Left renal pelvis (tissue), 4 donors: ENCODE results near the gene NUP62. TPM values are rescaled to one million over a fixed set of nuclear protein-coding genes. Genes with fewer than 3 reads are reported as not detected.
"Not testable (repeated sequence)": the region's sequence is repeated elsewhere in the genome, so short reads cannot be mapped to it uniquely, and the experiment has no call there.

Experiments
- DNase-seq, 4 donors: peaks; one replicate each; pipeline ENCODE4 v3.0.0-alpha.2; 2013; ENCODE audit warnings: low read depth in 4 of 4, low spot score in 3 of 4
- polyA plus RNA-seq, 4 donors: library from polyadenylated mRNA; unstranded; fragments of 120-200 nt; gene quantifications; one replicate each; pipeline ENCODE4 v1.2.1, GENCODE V29; 2013; ENCODE audit not compliant: insufficient read length in 4 of 4

The NUP62 gene
- polyA plus RNA-seq, 4 donors = 59.6 to 72.0 (median 61.1) TPM

- no peak for DNase-seq
Observed at GRCh38 chr19:49927526-49928264, 1.6 kb downstream of the NUP62 start.

- DNase-seq = no peak
Observed at GRCh38 chr19:49926515-49926914, 2.8 kb downstream of the NUP62 start.

- DNase-seq = no peak
Observed at GRCh38 chr19:49925486-49925885, 3.8 kb downstream of the NUP62 start.

- not testable (repeated sequence) for DNase-seq
Observed at GRCh38 chr19:49924881-49925210, 4.5 kb downstream of the NUP62 start.

- DNase-seq = no peak
Observed at GRCh38 chr19:49924004-49924880, 5.1 kb downstream of the NUP62 start.

GRCh38 chr19:49923055-49924003 lies 6.0 kb downstream of the NUP62 start:
- DNase-seq = no peak

- no peak for DNase-seq
Observed at GRCh38 chr19:49921871-49922795, 7.2 kb downstream of the NUP62 start.

- no peak for DNase-seq
Observed at GRCh38 chr19:49920624-49921363, 8.5 kb downstream of the NUP62 start.

- DNase-seq = no peak
Observed at GRCh38 chr19:49918089-49918488, 11.2 kb downstream of the NUP62 start.

- no peak for DNase-seq
Observed at GRCh38 chr19:49916839-49917733, 12.2 kb downstream of the NUP62 start.

- no peak for DNase-seq
Observed at GRCh38 chr19:49915271-49915670, 14.0 kb downstream of the NUP62 start.

GRCh38 chr19:49913720-49914119 lies 15.6 kb downstream of the NUP62 start:
- DNase-seq = no peak

GRCh38 chr19:49912965-49913685 lies 16.2 kb downstream of the NUP62 start:
- DNase-seq = no peak

GRCh38 chr19:49911381-49912145 lies 17.7 kb downstream of the NUP62 start:
- DNase-seq = no peak

GRCh38 chr19:49910179-49910578 lies 19.1 kb downstream of the NUP62 start:
- DNase-seq = no peak
